Measurements from ENCODE around the gene BUD31.
"Not testable (repeated sequence)": the region's sequence is repeated elsewhere in the genome, so short reads cannot be mapped to it uniquely, and the experiment has no call there.

The BUD31 gene

GRCh38 chr7:99408379-99409191, at the start of gene BUD31, which contains the start of gene PDAP1:
Gene BUD31, plus strand, starts transcription at chr7:99408969. Its CDS starts 2,124 bp downstream, at chr7:99411093.
Gene PDAP1, minus strand, starts transcription at chr7:99408597. Its CDS starts 49 bp downstream, at chr7:99408548.
- peak; percentile 97 to 98 for DNase-seq

GRCh38 chr7:99359465-99360154, 49.2 kb upstream of the BUD31 start:
- DNase-seq: no peak

GRCh38 chr7:99362801-99363200, 46.0 kb upstream of the BUD31 start:
- no peak for DNase-seq

- no peak for DNase-seq
These were observed 45.5 kb upstream of the BUD31 start for GRCh38 chr7:99363286-99363685.

GRCh38 chr7:99365318-99366141, 43.2 kb upstream of the BUD31 start:
- DNase-seq: peak; percentile 62 to 67

- DNase-seq: no peak
These were observed 42.1 kb upstream of the BUD31 start for GRCh38 chr7:99366646-99367045.

GRCh38 chr7:99368750-99369389, 39.9 kb upstream of the BUD31 start:
- DNase-seq: no peak

- no peak for DNase-seq
These were observed 38.9 kb upstream of the BUD31 start for GRCh38 chr7:99369767-99370391.

GRCh38 chr7:99371376-99371920, 37.3 kb upstream of the BUD31 start:
- DNase-seq: no peak

GRCh38 chr7:99372275-99373090, 36.3 kb upstream of the BUD31 start:
- DNase-seq: no peak

- no peak for DNase-seq
These were observed 35.4 kb upstream of the BUD31 start for GRCh38 chr7:99373091-99374066.

GRCh38 chr7:99374111-99375064, 34.4 kb upstream of the BUD31 start, which contains the start of gene ARPC1B:
Gene ARPC1B, plus strand, starts transcription at chr7:99374730. Its CDS starts 10,985 bp downstream, at chr7:99385715.
- DNase-seq: peak; percentile 87 to 91

- peak; percentile 82 to 84 for DNase-seq
These were observed 33.5 kb upstream of the BUD31 start for GRCh38 chr7:99375070-99375807.

GRCh38 chr7:99379043-99379577, 29.7 kb upstream of the BUD31 start:
- peak; percentile 57 to 69 for DNase-seq

GRCh38 chr7:99379693-99380031, 29.1 kb upstream of the BUD31 start:
- not testable (repeated sequence) for DNase-seq

GRCh38 chr7:99380032-99380822, 28.5 kb upstream of the BUD31 start:
- peak; percentile 67 to 70 for DNase-seq

All from activated T-cell treated with anti-CD3 and anti-CD28 coated beads, Interleukin-2, amount 50 U/mL, for 48 hours (primary cell).